ENCODE results near the gene KIF12.

The KIF12 gene

GRCh38 chr9:114090798-114091197 lies 8.3 kb downstream of the KIF12 start:
- TF ChIP-seq CTCF (IDR thresholded peaks at IDR 0.05), result no peak

- TF ChIP-seq CTCF (IDR thresholded peaks at IDR 0.05), result no peak
Observed at GRCh38 chr9:114089206-114089840, 9.8 kb downstream of the KIF12 start.

- no peak for TF ChIP-seq CTCF (IDR thresholded peaks at IDR 0.05)
Observed at GRCh38 chr9:114088571-114089170, 10.4 kb downstream of the KIF12 start.

GRCh38 chr9:114087721-114088120 lies 11.4 kb downstream of the KIF12 start:
- TF ChIP-seq CTCF (IDR thresholded peaks at IDR 0.05), result no peak

- no peak for TF ChIP-seq CTCF (IDR thresholded peaks at IDR 0.05)
Observed at GRCh38 chr9:114086607-114087006, 12.5 kb downstream of the KIF12 start.

- no peak for TF ChIP-seq CTCF (IDR thresholded peaks at IDR 0.05)
Observed at GRCh38 chr9:114086009-114086408, 13.1 kb downstream of the KIF12 start.

- no peak for TF ChIP-seq CTCF (IDR thresholded peaks at IDR 0.05)
Observed at GRCh38 chr9:114085387-114085789, 13.7 kb downstream of the KIF12 start.
